ENCODE results near the gene TECPR2. TPM values are rescaled to one million over a fixed set of nuclear protein-coding genes. Genes with fewer than 3 reads are reported as not detected.
A peak's percentile ranks its signal among the peaks of the same experiment; 100 is the strongest.

TECPR2 gene
- total RNA-seq, 1 donor from 2014 or later, result 21.4 TPM

GRCh38 chr14:102387086-102387485 is 24.3 kb downstream of the TECPR2 start:
- Histone ChIP-seq H3K36me3 (peaks cover 1% of the 10 kb centered on the region), H3K4me3 (no peak overlapping the region), H3K9me3 (no peaks in the 10 kb centered on the region), H3K27me3 (no peaks in the 10 kb centered on the region), H3K4me1 (peaks cover 2% of the 10 kb centered on the region), H3K27ac (no peak overlapping the region)
- ATAC-seq (no peak), DNase-seq (no peak)
- intact Hi-C loops (cut with DNase I), result no loop called here
- no peak for TF ChIP-seq CTCF (IDR thresholded peaks at IDR 0.05)

GRCh38 chr14:102389246-102389645 is 26.5 kb downstream of the TECPR2 start:
- Histone ChIP-seq H3K27ac (no peak overlapping the region), H3K27me3 (no peaks in the 10 kb centered on the region), H3K9me3 (no peaks in the 10 kb centered on the region), H3K36me3 (no peaks in the 10 kb centered on the region), H3K4me1 (peaks cover 7% of the 10 kb centered on the region), H3K4me3 (no peak overlapping the region)
- no peak for TF ChIP-seq CTCF (IDR thresholded peaks at IDR 0.05)
- intact Hi-C loops (cut with DNase I), result no loop called here
- ATAC-seq (peak; percentile 75), DNase-seq (no peak)

GRCh38 chr14:102390064-102390855 is 27.5 kb downstream of the TECPR2 start:
- Histone ChIP-seq H3K9me3 (no peaks in the 10 kb centered on the region), H3K4me1 (peaks cover 7% of the 10 kb centered on the region), H3K27me3 (no peaks in the 10 kb centered on the region), H3K27ac (no peak overlapping the region), H3K36me3 (no peaks in the 10 kb centered on the region), H3K4me3 (no peak overlapping the region)
- ATAC-seq (no peak), DNase-seq (no peak)
- TF ChIP-seq CTCF (IDR thresholded peaks at IDR 0.05), result no peak
- intact Hi-C loops (cut with DNase I), result no loop called here

- H3K36me3 ChIP-seq, result no peaks in the 10 kb centered on the region
- no peak for ATAC-seq
- H3K27me3 ChIP-seq, result no peaks in the 10 kb centered on the region
- H3K9me3 ChIP-seq, result no peaks in the 10 kb centered on the region
- intact Hi-C loops (cut with DNase I), result no loop called here
- no peak overlapping the region for H3K27ac ChIP-seq
- H3K4me1 ChIP-seq, result peaks cover 7% of the 10 kb centered on the region
- TF ChIP-seq CTCF (IDR thresholded peaks at IDR 0.05), result no peak
- no peak overlapping the region for H3K4me3 ChIP-seq
- DNase-seq, result no peak
Observed at GRCh38 chr14:102392506-102392905, 29.8 kb downstream of the TECPR2 start.

GRCh38 chr14:102394717-102395375 is 32.1 kb downstream of the TECPR2 start:
- no peaks in the 10 kb centered on the region for H3K27me3 ChIP-seq
- peaks cover 7% of the 10 kb centered on the region for H3K4me1 ChIP-seq
- H3K4me3 ChIP-seq, result no peak overlapping the region
- no peak overlapping the region for H3K27ac ChIP-seq
- TF ChIP-seq CTCF (IDR thresholded peaks at IDR 0.05), result no peak
- no peak for DNase-seq
- no peaks in the 10 kb centered on the region for H3K9me3 ChIP-seq
- no peaks in the 10 kb centered on the region for H3K36me3 ChIP-seq
- peak; percentile 89 for ATAC-seq
- intact Hi-C loops (cut with DNase I), result no loop called here

Data from upper lobe of right lung (tissue), 1 donor.